ENCODE results near the gene DNASE1L3.

DNA sequence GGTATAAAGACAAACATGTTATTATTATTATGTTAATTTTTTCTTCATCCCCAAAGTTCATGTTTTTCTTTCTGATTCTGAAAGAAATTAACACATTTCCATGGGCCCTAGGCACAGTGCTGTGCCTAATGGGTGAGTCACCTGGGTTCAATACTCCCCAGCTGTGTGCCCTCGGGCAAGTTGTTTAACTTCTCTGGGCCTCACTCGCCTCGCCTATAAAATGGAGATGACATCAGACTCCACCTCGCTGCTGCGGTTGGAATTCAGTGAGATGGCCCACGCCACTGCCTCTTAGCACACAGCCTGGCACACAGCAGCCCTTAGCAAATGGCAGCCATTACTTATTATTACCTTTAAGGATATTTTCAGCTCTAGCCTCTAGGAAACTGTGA, 22.6 kb downstream of the DNASE1L3 start:
- TF ChIP-seq EZH2 (IDR thresholded peaks at IDR 0.05; ENCODE audit: low read length, missing control alignments) = no peak
- TF ChIP-seq, protein P1, sequence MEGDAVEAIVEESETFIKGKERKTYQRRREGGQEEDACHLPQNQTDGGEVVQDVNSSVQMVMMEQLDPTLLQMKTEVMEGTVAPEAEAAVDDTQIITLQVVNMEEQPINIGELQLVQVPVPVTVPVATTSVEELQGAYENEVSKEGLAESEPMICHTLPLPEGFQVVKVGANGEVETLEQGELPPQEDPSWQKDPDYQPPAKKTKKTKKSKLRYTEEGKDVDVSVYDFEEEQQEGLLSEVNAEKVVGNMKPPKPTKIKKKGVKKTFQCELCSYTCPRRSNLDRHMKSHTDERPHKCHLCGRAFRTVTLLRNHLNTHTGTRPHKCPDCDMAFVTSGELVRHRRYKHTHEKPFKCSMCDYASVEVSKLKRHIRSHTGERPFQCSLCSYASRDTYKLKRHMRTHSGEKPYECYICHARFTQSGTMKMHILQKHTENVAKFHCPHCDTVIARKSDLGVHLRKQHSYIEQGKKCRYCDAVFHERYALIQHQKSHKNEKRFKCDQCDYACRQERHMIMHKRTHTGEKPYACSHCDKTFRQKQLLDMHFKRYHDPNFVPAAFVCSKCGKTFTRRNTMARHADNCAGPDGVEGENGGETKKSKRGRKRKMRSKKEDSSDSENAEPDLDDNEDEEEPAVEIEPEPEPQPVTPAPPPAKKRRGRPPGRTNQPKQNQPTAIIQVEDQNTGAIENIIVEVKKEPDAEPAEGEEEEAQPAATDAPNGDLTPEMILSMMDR (conservative IDR thresholded peaks at IDR 0.05 in 1 of 2, IDR thresholded peaks at IDR 0.05 in 1 of 2; ENCODE audit: low read depth in 1 of 2, low read length in 2 of 2) = no peak

Data from fibroblast of lung (primary cell).